Left forelimb (tissue), 1 donor: ENCODE results near the gene CLSTN1.
"Not testable (repeated sequence)": the region's sequence is repeated elsewhere in the genome, so short reads cannot be mapped to it uniquely, and the experiment has no call there.

ENCODE experiments used
- DNase-seq: peaks from one replicate; pipeline ENCODE4 v3.0.0-alpha.2; 2018; ENCODE audit warnings: low spot score

Gene CLSTN1

DNA sequence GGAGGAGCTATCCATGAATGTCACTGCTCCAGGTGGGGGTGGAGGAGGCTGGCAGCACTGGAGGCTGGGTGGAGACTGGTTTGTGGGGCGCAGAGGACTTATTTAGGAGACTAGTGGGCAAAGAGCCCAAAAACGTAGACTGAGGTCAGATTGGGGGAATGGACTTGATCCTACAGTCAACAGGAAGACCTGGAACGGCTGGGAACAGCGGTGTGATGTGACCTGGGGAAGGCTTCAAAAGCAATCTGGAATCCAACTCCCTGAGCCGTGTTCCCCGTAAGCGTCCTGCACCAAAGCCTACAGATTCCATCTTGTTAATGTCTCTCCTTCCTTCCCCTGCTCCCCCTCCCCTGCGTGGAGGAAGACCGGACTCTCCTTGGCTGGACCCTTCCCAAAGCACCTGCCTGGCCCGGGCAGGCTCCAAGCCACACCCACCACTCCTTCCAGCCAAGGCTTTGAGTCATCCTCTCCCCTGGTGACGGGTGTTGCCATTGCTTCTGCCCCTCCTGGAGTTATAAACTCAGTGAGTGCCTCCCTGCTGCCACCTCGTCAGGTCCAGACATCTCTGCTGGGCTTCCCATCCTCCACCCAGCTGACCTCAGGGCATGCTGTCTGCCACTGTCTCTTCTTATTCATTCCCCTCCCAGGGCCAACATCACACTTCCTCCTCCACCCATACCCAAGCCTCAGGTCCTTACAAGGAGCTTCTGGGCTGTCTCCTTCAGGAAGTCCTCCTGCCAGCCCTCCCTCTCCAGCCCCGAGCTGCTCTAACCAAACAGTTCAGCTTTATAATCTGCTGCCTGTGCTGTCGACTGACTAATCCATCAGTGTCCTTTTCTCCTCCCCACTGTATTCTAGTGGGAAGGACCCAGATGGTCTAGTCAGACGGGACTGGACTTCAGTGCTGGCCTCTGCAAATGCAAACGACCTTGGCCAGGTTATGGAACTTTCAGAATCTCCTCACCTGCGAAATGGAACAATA lies 1.6 kb upstream of the CLSTN1 start:
- no peak for DNase-seq

DNA sequence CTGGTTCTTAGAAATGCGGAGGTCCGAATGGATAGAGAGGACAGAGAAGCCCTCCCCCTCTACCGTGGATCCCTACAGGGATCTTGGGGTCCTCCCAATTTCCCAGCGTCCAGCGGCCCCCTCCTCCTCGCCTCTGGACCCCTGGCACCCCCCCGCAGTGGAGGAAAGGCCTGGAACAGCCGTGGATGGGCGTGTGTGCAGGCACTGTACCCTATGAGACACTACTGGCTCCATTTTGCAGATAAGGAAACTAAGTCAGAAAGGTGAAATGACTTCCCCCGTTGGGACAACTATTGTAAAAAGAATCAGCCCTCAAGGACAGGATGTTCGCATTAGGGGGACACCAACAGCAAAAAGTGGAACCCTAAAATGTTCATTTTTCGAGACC lies 931 bp upstream of the CLSTN1 start:
- no peak for DNase-seq

DNA sequence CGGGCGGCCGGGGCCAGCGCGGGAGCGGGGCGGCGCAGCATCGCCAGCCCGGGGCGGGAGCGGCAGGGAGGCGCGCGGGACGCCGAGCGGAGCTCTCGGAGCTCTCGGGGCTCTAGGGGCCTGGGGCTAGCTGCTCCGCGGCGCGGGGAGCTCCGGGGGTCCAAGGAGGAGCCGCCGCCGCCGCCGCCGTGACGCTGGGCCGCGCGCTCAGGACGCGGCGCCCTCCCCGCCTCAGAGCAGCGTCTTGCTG lies 147 bp downstream of the CLSTN1 start:
- no peak for DNase-seq

DNA sequence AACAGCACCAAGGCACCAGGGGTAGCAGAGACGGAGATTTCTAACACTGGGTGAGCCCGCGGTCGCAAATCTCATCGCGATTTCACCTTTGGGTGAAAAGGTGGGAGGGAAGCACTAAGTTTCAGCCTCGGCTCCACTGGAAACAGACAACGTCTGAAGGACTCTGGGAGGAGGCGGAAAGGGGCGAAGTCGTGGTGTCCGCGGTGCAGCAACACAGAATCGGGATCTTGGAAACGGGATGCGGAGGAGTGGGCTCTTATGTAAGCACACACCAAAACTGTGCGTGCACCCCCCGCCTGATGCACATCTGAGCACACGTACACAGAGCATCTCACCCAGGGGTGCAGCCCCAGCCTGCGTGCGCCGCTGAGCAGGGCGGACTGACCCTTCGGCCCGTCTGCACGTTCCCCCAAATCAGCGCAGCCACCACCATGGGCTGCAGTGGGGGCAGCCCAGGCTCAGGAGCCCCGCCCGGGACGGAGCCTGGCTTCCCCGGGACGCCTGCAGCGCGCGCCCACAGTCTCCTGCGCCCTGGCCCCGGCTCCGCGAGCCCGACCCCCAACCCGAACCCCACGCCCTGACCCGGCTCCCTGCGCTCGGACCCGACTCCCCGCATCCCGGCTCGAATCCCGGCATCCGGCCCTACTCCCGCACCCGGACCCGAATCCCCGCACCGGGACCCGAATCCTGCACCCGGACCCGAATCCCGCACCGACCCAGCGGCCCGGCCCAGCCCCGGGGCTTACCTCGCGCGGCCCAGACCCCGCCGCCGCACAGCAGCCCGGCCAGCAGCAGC lies 670 bp downstream of the CLSTN1 start:
- no peak for DNase-seq

DNA sequence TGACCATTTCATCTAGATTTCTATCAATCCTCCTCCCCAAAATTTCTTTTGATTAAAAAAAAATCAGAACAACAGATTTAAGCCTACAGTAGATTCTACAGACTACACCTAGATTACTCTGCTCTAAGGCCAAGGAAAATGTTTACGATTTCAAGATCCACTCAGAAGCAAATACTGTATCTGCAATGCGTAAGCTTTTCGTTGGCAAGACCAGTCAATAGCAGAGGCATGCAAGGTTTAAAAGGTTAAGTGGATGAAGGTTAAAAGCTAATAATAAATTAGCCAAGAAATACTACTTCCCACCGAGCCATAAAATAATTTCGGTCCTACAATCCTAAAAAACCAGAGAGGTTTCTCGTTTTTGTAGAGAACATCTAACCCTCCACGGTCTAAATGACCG lies 1.3 kb downstream of the CLSTN1 start:
- no peak for DNase-seq

DNA sequence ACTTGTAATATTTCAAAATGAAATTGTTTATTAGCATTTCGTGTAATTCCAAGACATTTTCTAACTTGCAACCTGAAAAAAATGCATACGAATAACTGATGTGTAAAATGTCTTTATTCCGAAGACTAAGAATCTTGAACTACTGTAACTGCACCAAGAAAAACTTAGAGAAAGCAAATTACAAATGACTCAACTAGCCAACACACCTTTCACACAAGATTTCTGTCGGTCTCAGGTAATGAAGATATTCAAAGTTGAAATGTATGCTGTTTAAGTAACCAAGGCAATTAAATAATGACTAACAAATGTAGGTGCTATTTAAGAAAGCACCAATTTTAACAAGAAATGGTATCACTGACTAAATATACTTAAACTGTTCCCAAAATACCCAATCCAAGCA lies 2.1 kb downstream of the CLSTN1 start:
- no peak for DNase-seq

DNA sequence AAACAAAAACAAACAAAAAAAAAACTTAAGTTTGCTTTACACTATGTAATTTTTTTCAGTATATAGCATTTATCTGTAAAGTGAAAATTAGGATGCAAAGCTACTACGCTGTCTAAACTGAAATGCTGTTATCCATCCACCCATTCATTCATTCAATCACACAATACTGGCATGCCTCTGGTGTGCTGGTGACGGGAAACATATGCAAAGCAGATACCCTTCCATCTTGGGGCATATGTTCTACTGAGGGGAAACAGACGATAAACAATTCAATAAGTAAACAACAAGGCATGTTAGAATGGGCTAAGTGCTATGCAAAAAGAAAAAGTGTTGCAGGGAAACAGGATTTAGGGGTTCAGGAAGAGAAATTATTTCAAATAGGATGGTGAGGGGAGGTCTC lies 3.2 kb downstream of the CLSTN1 start:
- no peak for DNase-seq

DNA sequence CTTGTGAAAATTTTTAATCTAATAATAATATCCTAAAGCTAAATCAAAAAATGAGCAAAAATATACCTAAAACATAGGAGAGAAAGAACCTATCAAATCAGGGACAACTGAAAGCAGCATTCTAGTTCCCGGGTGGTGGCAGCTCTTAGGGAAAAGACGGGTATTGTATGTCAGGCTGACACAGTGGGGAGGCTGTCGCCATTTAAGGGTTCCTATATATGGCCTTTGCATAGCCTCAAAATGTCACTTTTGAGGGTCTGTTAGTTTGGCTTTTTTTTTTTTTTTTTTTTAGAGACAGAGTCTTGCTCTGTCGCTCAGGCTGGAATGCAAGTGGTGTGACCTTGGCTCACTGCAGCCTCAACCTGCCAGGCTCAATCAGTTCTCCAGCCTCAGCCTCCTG lies 6.0 kb downstream of the CLSTN1 start:
- DNase-seq: no peak

DNA sequence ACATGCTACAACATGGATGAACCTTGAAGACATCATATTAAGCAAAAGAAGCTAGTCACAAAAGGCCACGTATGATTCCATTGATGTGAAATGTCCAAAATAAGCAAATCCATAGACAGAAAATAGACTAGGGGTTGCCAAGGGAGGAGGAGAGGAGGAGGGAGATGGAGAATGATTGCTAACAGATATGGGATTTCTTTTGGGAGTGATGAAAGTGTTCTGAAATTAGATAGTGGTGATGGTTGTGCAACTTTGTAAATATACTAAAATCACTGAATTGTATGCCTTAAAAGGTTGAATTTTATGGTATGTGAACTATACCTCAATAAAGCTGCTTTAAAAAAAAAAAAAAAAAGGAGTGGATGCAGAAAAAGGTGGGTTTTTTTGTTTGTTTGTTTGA lies 7.6 kb downstream of the CLSTN1 start:
- DNase-seq: no peak

DNA sequence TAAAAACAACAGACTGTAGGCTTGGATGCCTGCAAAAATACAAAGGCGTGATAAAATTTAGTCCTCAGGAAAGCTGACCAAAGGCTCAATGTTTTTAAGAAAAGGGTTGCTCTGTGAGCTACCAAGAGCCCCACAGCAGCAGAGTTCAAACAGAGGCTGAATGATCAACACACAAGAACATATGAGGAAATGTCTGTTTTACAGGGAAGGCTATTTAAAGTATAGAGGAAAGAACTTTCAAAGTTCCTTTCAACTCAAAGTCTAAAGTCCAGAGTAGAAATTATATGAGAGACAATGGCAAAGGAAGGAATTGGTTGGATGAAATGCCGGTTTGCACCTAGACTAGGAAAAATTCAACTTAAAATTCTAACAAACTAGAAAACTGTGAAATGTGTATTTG lies 8.6 kb downstream of the CLSTN1 start:
- no peak for DNase-seq

DNA sequence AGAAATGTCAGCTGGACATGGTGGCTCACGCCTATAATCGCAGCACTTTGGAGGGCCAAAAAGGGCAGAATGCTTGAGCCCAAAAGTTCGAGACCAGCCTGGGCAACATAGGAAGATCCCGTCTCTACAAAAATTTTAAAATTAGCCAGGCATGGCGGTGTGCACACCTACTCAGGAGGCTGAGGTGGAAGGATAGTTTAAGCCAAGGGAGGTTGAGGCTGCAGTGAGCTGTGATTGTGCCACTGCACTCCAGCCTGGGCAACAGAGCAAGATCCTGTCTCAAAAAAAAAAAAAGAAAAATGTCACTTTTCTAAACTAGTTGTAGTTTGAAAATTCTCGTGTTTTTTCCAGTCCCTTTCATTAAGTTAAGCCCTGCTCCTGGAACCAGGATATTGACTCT lies 9.1 kb downstream of the CLSTN1 start:
- no peak for DNase-seq

DNA sequence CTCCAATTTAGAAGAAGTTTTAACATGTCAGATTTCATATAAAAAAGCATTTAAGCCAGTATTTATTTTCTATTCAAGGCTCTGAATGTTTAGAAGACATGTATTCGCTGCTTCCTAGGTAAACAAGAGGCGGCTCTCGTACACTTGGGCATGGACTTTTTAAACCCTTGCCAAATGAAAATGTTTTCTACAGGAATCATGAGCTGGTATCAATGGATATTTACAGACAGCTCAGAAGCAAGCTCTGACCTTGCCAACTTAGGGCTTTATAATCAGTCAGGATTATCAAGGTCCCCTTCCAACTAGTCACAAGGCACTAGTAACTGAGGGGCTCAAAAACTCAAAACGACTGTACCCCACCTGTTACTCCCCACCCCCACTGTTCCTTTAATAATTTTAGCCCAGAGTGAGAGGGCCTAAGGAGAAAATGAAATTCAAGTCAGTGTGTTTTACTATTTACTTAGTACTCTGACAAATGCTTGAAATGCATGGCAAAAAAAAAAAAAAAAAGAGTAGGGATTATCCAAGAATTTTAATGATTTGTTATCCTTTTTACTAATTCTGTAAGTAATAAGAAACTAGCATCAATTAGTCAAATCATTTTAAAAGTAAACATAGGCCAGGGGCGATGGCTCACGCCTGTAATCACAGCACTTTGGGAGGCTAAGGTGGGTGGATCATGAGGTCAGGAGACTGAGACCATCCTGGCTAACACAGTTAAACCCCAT lies 12.4 kb downstream of the CLSTN1 start:
- DNase-seq: no peak

DNA sequence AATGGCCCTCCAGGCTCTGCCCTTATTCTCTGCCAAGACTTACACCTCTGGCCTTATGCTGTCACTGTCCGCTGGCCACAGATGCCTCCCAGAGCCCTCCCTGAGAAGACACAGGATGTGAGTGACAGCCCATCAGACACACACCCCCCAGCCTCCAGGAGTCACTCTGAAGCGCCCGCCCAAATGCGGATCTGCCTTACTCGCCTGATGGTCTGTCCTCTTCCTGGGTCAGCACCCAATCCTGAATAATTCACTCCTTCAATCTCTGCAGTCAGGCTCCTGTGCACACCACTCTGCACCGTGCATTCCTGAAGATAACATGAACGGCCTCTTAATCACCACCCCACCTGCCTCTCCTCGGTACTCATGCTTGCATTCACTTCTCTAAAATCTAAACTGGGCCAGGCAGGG lies 14.7 kb downstream of the CLSTN1 start:
- no peak for DNase-seq

DNA sequence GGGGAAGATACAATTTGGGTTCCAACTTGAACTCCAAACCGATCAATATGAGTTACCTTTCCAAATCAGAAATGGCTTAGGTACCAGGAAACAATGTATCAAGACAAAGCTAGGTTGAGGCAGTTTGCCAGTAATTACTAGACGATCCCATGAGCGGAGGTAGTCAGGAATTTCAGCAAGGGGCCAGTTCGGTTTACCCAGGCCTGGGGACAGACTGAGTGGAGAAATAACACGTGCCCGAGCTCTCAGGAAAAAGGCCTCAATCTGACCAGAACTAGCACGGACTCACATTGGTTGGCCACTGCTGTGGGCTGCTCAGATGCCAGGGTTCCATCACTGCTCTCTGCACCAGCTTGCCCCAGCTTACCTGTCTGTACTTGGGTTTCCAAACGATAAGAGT lies 15.3 kb downstream of the CLSTN1 start:
- no peak for DNase-seq

DNA sequence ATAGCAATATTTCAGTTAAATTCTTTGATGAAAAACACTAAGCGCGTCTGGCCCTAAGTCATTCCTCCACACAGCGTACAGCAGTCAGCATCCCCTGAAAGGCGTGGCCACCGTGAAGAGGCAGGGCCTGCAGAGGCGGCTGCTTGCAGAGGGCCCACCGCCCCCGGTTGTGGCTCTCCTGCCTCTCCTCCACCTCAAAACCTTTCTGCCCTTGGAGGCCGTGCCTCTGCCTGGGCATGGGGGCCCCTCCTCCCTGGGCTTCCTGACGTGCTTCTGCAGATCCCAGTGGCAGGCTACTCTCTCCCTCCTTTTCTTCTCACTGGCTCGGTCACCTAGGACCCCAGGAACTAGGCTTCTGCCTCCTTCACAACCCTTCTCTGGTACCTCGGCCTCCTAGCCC lies 16.2 kb downstream of the CLSTN1 start:
- DNase-seq: no peak

DNA sequence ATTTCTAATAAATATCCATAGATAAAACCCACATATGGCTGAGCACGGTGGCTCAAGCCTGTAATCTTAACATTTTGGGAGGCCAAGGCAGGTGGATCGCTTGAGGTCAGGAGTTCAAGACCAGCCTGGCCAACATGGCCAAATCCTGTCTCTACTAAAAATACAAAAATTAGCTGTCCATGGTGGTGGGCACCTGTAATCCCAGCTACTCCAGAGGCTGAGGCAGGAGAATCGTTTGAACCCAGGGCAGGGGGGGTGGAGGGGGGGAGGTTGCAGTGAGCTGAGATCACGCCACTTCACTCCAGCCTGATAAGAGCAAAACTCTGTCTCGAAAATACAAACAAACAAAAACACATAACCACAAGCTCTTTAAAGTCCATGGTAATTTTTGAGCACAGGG lies 17.8 kb downstream of the CLSTN1 start:
- not testable (repeated sequence) for DNase-seq

DNA sequence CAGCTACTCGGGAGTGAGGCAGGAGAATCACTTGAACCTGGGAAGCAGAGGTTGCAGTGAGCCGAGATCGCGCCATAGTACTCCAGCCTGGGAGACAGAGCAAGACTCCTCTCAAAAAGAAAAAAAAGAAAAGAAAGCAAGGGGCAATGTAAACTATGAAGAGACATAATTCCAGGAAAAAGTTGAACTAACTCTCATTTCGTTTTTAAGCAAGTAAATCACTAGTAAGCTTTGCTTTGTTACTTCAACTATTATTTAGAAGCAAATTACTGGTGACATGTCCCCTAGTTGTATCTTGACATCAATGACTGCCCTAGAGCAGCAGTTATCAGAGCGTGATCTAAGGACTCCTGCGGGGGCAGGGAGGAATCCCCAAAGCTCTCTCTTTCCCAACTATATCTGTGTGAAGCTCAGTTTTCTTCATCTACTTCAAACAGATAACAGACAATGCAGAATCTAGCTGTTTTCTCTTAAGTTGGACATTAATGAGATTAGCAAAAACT lies 18.7 kb downstream of the CLSTN1 start:
- no peak for DNase-seq

DNA sequence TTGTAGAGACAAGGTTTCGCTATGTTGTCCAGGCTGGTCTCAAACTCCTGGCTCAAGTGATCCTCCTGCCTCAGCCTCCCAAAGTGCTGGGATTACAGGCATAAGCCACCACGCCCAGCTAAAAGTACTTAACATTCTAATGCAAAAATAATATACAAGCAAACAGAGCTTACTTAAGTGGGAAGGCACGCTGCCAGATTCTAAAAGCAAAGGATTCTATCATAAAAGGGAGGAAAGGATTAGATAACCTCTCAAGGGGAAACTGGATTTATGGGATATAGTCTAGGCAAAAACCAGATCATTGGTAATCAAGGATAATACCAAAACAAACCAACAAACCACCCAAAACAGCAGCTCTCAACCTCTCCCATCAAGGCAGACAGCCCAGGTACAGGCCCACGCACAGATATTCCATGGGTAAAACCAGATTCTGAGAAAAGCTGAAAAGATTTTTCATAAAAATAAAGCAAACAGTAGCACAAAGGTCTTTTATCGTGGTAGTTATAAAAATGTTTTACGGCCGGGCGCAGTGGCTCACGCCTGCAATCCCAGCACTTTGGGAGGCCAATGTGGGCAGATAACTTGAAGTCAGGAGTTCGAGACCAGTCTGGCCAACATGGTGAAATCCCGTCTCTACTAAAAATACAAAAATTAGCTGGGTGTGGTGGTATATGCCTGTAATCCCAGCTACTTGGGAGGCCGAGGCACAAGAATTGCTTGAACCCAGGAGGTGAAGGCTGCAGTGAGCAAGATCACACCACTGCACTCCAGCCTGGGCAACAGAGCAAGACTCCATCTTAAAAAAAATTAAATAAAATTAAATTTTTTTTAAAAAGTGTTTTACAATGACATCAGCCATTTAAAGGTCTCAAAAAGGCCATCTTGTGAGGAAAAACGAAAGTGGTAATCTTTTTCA lies 20.5 kb downstream of the CLSTN1 start:
- not testable (repeated sequence) for DNase-seq

DNA sequence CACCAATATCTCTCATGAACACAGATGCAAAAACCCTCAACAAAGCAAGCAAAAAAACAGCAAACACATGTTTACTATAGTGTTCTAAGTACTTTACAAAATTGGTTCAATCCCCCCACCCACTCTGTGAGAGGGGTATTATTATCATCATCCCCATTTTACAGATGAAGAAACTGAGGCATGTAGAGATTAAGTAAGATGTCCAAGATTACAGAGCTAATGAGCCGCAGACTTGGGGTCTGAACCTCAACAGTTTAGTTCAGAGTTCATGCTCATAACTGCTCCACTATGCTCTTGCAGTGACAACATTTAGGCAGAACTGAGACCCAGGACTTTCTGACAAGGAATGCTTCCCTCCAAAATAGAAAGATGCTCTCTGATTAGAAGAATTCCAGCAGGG lies 21.9 kb downstream of the CLSTN1 start:
- DNase-seq: no peak

DNA sequence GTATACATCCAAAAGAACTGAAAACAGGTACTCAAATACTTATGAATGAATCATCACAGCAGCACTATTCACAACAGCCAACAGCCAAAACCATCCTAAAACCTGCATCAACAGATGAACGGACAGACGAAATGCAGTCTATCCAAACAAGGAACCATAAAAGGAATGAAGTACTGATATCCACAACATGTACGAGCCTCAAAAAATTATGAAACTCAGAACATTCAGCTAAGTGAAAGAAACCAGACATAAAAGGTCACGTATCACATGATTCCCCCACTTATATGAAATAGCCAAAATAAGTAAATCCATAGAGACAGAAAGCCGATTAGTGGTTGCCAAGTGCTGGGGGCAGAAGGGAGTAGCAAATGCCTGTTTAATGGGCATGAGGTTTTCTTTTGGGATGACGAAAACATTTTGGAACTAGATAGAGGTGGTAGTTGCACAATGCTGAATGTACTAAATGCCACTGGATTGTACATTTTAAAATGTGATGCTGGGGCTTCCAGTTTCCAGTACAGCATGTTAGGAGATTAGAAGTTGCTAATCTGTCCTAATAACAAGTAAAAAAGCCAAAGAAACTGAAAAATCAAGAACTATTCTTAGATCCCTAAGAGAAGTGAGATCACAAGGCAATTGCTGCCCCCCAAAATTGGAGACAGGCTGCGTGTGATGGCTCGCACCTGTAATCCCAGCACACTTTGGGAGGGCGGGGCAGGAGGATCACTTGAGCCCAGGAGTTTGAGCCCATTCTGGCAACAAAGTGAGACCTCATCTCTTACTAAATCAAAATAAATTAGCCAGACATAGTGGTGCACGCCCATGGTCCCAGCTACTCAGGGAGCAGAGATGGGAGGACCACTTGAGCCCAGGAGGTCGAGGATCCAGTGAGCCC lies 25.3 kb downstream of the CLSTN1 start:
- no peak for DNase-seq

DNA sequence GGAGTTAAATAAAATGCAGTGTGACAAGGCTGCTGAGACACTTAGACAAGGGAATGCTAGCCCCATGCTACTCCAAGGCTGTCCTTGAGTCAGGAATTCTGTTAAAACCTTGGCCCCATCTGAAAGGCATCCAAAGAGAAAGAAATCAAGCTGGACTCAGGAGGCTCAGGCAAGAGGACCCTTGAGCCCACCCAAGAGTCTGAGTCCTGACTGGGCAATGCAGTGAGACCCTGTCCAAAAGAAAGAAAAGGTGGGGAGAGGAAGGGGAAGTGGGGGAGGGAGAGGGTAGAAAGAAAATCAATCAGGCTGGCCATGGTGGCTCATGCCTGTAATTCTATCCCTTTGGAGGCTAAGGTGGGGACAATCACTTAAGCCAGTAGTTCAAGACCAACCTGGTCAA lies 26.7 kb downstream of the CLSTN1 start:
- DNase-seq: no peak
